Middle frontal gyrus (tissue), 1 donor: ENCODE measurements around the gene CCDC126.
A peak's percentile ranks its signal among the peaks of the same experiment; 100 is the strongest.
"Not testable (repeated sequence)": the region's sequence is repeated elsewhere in the genome, so short reads cannot be mapped to it uniquely, and the experiment has no call there.

Source experiments
- DNase-seq: peaks from one replicate; pipeline ENCODE4 v3.0.0-alpha.2; 2015; ENCODE audit warnings: low spot score; ENCODE audit errors: extremely low spot score

Gene CCDC126

DNA sequence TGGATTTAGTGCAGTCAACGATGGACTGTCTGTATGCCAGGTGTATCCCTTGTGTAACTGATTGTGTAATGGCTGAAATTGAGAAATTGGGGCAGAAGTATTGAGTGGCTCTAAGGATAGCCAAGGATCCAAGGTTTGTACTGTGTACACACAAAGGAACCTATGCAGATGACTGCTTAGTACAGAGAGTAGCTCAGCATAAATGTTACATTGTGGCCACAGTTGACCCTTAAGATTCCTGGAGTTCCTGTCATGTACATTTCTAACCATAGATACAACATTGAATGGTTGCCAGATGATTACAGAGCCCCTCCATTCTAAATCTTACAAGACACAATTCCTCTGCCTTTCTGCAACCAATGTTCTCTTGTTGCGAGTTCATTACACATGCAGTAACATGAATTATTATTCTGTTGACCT is 25.3 kb downstream of the CCDC126 start:
- DNase-seq = no peak

DNA sequence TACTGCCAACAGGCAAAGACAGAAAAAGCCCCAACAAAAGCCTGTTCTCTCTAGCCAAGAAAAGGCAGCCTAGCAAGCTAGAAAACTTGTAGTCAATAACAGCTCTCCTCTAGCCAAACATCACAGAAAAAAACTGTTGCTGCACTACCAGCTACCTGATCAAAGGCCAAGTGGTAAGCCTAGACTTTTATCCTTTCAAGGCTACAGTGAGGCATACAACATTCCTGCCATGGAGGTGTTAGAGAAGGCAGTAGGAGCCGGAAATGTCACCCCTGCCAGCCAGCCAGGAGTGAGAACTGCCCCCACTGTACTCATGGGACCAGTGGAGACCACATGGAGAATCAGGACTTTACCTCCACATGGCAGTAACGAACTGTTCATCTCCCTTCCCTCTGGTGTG is 31.2 kb downstream of the CCDC126 start:
- no peak for DNase-seq

DNA sequence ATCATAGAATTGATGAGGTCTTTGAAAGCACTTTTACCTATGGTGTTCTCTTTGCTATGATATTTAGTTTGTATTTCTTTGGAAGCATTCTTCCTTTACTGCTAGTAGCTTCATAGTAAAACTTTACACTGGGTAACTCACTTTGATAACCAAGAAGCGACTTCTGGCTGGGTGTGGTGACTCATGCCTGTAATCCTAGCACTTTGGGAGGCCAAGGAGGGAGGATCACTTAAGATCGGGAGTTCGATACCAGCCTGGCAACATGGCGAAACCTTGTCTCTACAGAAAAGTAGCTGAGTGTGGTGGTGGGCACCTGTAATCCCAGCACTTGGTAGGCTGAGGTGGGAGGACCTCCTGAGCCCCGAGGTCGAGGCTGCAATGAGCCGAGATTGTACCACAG is 36.2 kb downstream of the CCDC126 start:
- no peak for DNase-seq

DNA sequence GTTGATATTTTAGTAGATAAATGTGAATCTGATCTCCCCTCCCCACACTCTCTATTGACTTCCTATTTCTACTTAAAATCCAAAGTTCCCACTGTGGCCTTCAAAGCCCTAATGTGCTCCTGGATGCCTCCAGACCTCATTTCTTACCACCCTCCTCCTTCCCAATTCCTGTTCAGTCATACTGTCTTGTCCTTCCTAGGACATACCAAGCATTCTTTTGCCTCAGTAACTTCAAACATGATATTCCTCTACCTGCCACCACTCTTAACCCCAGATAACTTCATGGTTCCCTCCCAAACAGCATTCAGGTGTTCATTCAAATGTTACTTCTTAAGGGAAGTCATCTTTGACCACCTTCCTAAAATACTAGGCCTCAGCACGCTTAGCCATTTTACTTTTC is 48.6 kb downstream of the CCDC126 start:
- no peak for DNase-seq

DNA sequence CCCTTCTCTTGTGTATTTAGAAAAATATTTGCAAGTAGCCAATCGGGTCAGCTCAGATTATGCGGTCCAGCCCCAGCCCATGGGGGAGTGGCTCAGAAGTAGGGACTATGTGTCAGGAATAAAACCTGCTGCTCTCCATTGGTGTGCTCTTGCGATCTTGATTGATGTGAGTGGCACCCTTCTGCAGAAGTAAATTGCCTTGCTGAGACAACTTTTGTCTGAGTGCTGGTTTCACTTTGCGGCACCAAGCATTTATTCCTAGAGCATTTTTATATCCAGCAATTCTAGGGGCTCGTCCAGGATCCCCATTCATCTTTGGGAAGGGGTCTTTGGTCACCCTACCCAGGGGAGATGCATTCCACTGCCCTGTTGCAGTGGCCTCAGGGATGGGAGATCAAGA is 56.8 kb downstream of the CCDC126 start:
- DNase-seq = no peak

DNA sequence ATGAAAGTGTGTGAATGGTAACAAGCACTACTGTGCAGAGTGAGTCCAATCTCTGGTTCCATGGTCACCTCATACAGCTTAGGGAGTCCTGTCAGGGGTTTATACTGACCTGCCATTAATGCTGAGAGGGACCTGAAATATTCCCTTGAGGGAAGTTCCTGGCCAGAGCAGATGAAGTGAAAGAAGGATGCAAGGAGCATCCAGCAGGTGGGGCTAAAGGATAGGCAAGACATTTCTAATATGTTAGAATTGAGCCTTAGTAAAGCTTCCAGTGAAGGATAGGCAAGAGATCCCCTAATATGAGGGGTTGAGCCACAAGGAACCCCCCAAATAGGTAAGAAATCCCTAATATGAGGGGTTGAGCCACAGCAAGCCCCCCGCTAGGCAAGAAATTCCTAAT is 57.3 kb downstream of the CCDC126 start:
- no peak for DNase-seq

DNA sequence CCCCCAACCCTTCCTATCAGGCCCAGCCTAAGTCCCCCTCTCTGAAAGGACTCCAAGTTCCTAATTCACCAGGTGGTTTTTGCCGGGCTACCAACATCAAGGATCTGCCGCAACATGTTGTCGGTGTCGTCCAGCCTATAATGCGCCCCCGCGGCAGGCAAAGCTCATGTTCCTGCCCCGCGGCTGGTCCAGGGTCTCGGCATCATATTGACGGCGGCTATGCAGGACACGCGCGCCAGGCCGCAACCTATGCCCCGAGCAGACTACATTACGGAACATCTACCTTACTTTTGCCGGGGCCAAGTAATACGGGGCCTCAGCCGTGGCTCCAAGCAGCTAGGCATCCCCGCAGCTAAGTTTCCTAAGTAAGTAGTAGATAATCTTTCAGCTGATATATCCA is 58.3 kb downstream of the CCDC126 start:
- DNase-seq = no peak

DNA sequence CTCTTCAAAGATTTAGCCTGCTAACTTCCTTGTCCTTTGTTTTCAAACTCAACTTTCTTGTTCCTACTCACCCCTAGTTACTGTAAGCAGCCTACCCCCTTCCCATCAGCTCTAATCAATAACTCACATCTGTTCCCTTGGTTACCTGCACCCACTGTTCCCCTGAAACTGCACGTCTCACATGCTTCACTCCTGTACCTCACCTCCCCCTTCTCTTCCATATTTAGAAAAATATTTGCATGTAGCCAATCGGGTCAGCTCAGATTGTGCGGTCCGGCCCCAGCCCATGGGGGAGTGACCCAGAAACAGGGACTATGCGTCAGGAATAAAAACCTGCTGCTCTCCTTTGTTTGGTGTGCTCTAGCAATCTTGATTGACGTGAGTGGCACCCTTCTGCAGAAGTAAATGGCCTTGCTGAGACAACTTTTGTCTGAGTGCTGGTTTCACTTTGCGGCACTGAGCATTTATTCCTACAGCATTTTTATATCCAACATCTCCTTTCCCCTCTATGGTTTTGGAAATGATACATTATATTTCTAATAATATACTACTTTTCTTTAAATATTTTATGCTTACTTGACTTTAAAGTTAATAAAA is 61.7 kb downstream of the CCDC126 start:
- no peak for DNase-seq

DNA sequence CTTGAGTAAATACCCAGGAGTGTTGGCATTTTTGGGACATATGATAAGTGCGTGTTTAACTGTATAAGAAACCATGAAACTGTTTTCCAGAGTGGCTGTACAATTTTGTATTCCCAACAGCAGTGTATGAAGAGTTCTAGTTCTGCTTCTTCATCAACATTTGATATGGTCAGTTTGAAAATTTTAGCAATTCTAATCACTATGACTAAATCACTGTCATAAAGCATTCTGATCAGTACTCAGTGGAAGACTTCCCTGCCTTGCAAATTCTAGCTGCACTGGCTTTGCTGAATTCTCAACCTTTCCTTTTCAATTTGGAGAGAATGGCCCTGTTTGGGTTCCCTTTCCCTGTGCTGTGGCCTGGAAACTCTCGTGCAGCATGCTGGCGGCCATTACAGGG is 64.2 kb downstream of the CCDC126 start:
- DNase-seq = no peak

DNA sequence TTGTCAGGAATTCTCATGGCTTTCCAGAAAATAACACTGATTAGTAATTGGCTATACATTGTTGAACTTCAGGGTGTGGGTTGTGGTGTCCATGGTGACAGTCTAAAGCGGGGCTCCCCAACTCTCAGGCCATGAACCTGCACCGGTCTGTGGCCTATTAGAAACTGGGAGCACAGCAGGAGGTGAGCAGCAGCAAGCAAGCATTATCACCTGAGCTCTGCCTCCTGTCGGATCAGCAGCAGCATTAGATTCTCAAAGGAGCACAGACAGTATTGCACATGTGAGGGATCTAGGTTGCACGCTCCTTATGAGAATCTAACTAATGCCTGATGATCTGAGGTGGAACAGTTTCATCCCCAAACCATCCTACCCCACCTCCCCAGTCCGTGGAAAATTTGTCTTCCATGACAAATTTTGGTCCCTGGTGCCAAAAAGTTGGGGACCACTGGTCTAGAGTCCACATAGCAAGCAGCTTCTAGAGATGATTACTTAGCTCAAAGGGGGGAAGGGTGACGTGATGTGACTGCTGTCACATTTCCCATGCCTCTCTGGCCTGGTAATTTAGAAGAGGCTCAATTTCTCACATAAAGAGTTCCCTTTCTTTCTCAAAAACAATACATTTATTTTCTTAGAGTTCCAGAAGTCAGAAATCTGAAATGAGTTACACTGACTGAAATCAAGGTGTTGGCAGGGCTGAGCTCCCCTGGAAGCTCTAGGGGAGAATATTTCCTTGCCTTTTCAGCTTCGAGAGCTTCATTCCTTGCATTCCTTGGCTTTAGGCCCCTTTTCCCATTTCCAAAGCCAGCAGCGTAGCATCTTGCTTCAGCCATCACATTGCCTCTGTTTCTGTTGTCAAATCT is 65.2 kb downstream of the CCDC126 start:
- no peak for DNase-seq

DNA sequence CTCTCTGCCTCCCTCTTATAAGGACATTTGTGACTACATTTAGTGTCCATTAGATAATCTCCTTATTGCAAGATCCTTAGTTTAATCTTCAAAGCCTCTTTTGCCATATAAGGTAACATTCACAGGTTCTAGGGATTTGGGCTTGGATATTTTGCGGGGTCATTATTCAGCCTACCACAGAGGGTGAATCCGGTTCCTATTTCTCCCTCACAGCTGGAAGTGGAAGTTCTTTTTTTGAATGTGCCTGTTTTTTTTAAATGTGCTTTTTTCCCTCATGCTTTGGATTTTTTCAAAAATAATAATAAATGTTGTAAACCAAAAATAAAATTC is 65.8 kb downstream of the CCDC126 start:
- DNase-seq = no peak

DNA sequence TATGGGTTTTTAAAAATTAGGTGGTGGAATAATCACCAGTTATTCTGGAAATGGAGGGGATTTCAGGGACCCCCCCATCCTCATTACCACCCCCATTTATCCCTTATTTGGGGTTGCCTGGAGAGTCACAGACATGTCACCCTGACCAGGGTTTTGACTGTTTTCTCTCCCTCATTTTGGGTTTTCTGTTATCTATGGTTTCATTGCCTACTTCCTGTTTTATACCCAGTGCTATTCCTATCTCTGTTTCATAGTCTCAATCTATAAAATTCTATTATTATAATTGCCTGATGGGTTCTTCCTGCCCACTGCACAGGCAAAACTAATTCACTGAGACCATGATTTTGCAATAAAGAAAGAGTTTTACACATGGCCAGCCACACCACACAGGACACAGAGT is 66.9 kb downstream of the CCDC126 start:
- DNase-seq = no peak

DNA sequence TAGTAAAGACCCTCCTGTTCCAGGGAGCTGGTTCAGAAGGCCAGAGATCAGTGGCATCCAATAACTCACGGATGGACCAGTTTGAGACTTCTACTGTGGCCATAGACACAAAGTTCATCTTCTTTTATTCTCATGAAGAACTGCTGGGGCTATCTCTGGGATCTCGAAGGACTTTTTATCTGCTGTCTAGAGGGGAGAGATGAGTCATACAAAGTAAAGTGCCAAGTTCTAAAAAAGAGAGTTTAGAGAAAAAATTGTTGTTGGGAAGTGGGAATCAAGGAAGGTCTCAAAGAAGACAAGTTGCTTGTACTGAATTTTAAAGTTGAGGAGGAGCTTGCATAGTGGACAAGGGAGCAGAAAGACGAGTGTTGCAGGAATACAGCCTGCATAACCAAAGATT is 74.9 kb downstream of the CCDC126 start:
- DNase-seq = no peak

DNA sequence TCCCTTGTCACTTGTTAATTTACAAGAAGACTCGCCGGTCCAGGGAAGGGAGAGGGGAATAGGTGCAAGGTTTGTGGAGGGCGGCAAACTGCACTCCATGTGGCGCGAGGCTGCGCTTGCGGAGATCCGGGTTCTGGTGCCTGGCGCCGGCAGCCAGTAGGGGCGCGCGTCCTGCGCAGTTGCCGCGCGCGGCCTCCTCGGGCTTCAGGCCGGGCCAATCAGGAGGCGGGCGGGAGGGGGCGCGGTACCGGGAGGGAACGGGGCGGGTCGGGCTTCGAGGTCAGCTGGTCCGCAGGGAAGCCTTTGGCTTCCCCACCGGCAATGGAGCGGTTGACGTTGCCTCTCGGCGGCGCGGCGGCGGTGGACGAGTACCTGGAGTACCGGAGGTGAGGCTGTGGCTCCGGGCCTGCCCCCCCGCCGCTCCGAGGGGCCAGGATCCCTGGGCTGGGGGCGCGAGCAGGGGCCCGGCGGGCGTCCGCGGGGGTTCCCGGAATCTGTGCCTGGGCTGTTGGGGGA is 82.8 kb downstream of the CCDC126 start, which contains the start of gene FAM221A:
Gene FAM221A (plus strand): TSS at position 302 of the 516 bp plus-strand sequence. CDS start 20 bp downstream, at position 322.
- peak; percentile 81 for DNase-seq

DNA sequence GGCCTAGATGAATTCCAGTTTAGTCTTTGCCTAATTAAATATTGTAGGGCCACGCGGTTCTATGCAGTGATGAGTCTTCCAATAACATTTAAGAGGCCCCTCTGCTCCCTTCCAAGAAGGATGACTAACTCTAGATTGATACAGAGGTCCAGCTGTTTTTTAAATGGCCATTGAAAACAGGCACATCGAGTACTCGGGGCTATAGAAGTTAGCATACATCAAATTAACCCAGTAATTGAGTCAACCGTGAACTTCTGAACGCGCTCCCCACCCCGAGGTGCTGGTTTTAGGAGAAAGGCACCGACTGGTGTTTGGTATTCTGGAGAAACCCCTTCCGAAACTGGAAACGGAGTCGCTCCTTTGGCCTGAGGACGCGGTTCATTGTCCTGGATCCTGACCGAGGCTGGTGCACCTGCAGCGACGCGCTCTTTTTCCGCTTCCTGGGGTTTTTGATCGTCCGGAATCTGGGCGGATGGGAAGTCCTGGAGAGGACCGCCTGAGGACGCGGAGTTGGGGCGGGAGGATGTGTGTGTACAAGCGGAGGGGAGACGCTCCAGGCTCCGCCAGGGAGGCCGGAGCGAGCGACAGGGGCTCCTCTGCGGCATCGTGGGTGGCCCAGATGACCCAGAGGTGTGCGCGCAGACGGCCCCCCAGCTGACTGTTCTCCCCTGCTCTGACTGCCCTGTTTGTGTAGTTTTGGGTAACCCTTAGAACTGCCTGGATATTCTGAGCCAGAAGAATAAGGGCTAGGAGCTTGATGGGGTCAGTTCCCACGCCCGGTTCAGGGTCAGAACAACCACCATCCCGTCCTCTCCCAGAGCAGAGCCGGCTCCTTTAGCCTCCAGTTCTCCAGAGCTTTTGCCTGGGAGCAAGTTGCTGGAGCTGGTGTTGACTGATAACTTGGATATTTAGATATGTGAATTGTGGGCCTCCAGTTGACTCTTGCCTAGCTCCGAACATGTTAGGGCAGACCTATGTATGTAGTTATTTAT is 83.5 kb downstream of the CCDC126 start:
- DNase-seq = peak; percentile 7

DNA sequence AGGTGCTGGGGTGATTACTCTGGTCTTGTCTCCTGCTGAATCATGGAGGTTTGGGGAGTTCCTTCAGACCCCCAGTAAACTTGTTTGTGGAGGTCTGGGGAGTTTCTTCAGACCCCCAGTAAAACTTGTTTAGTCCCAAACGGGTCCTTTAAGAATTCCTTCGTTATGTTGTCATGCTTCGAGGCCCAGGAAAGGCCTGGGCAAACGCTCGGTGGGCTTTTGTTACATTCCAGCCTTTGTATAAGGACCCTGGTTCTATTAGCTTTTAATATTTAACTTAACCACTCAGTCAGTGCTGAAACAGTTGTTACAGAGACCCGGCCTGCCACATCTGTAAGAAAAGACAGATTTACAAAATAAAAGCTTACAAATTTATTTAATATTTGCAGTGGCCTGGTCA is 86.9 kb downstream of the CCDC126 start:
- not testable (repeated sequence) for DNase-seq

DNA sequence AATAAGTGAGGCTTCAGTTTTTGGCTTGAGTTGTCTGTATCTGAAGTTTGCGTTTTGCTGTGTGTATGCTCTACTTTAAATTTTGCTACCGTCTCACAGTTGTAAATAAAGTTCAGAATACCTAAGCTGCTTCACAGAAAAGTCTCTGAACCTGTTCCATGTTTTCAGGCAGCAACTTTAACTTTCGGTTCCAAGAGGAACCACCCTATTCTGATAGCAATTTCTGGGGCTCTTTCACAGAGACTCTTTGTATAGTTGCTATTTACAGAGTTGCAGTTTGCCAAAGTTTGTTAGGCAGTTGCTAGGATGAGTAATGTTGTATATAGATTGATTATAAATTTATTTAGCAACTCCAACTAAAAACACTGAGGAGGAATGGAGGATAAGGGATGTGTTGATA is 88.5 kb downstream of the CCDC126 start:
- no peak for DNase-seq

DNA sequence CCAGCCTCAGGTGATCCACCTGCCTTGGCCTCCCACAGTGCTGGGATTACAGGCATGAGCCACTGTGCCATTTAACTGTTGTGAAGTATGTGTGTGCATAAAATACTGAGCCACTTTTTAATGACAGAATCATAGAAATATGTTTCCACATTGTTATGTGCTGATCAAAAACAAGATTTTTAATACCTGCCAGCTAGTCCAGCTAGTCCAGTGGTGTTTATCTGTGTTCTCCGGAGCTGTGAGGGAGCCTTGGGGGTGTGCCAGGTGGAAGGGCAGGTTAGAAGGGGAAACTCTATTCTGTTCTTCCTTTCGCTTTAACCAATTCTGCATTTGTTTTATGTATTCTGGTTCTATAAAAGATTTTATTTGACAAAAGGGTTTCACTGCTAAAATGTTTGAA is 89.8 kb downstream of the CCDC126 start:
- DNase-seq = no peak

DNA sequence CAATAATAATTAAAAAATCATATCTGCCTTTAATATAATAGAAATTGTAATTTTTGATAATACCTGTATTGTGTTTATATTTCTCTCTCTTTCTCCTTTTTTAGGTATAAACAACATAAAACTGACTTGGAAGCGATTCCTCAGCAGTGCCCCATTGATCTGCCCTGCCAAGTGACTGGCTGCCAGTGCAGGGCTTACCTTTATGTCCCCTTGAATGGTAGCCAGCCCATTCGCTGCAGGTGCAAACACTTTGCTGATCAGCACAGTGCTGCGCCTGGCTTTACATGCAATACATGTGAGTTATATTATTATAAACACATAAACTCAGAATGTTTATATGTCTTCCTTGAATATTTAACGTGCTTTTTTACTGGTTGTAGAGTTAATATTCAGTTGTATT is 92.0 kb downstream of the CCDC126 start:
- DNase-seq = no peak

DNA sequence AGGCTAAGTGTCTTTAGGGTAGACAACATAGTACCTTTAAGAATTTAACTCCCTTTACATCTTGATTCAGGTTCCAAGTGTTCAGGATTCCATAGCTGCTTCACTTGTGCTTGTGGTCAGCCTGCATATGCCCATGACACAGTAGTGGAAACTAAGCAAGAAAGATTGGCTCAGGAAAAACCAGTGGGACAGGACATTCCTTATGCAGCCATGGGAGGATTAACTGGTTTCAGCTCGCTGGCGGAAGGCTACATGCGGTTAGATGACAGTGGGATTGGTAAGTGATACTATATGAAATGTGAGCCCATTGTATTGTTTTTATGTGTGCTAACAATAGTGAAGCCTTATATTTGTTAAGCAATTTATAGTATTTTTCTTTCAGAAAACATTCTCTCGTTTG is 94.1 kb downstream of the CCDC126 start:
- DNase-seq = no peak

DNA sequence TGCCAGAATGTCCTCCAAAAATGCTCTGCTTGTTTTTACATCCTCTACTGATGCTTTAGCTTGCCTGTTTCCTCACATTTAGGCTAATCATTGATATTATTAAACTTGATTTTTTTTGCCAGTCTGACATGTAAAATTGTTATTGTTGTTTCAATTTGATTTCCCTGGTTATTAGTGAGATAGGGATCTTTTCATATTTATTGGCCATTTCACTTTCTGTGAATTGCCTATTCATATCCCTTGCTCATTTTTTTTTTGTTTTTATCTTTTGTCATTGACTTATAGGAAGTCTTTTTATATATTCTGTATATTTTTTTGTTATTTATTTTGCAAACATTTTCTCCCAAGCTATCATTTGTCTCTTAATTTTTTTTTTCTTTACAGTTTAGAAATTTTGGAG is 96.0 kb downstream of the CCDC126 start:
- DNase-seq = no peak
